IMR-90 (cell line): Measurements from ENCODE around the gene LIAS. TPM values are rescaled to one million over a fixed set of nuclear protein-coding genes. Genes with fewer than 3 reads are reported as not detected.
A peak's percentile ranks its signal among the peaks of the same experiment; 100 is the strongest.

Experiments
- ATAC-seq: fragments of 200-7000 bp; cut with Tn5 transposase; 2 replicates; pipeline ENCODE4 v1.9.1; 2020; ENCODE audit warnings: low read depth, mild to moderate bottlenecking, moderate library complexity
- BruUV-seq: library from RNA; stranded (reverse); fragments of 400-500 nt; replicated peaks from 2 replicates; lab custom pipeline; 2021; lab: Mats Ljungman, UMichigan
- CTCF ChIA-PET: fragments of 300-600 bp; formaldehyde crosslinking; extraction: SDS; loops from one replicate; lab custom pipeline; 2021; ENCODE audit warnings: antibody characterized with exemption; lab: Yijun Ruan, JAX
- POLR2A ChIA-PET: fragments of 300-600 bp; sonication (Branson Sonifier 250); formaldehyde crosslinking; loops from one replicate; lab custom pipeline; 2022; ENCODE audit warnings: antibody characterized with exemption; ENCODE audit not compliant: unreplicated experiment; lab: Charles Lee
- DNase-seq: peaks from one replicate; pipeline ENCODE4 v3.0.0; 2013
- H2AFZ ChIP-seq: replicated peaks from 2 replicates; pipeline ENCODE3; 2013; ENCODE audit warnings: low read length, mild to moderate bottlenecking; ENCODE audit not compliant: poor library complexity
- H2AK5ac ChIP-seq: 2 replicates; pipeline ENCODE4 v1.6.1; 2013; ENCODE audit warnings: low read depth, low read length, inconsistent platforms
- H2AK9ac ChIP-seq: replicated peaks from 2 replicates; pipeline ENCODE3; 2013; ENCODE audit warnings: mild to moderate bottlenecking, low read depth, low read length, moderate library complexity; ENCODE audit not compliant: poor library complexity
- H2BK120ac ChIP-seq: 2 replicates; pipeline ENCODE4 v1.6.1; 2013; ENCODE audit warnings: low read depth, low read length, inconsistent platforms
- H2BK15ac ChIP-seq: 3 replicates; pipeline ENCODE4 v1.6.1; 2013; ENCODE audit warnings: low read depth, low read length, inconsistent platforms
- H2BK20ac ChIP-seq: 2 replicates; pipeline ENCODE4 v1.6.1; 2013; ENCODE audit warnings: low read depth, mild to moderate bottlenecking, inconsistent platforms, low read length, moderate library complexity
- H2BK5ac ChIP-seq: 2 replicates; pipeline ENCODE4 v1.6.1; 2013; ENCODE audit warnings: mild to moderate bottlenecking, low read depth, low read length, inconsistent platforms; ENCODE audit not compliant: poor library complexity, severe bottlenecking
- H3K14ac ChIP-seq: replicated peaks from 2 replicates; pipeline ENCODE4 v1.6.1; 2013; ENCODE audit warnings: low read depth, low read length, inconsistent platforms
- H3K18ac ChIP-seq: 2 replicates; pipeline ENCODE4 v1.6.1; 2013; ENCODE audit warnings: low read depth, low read length, control low read depth
- H3K23ac ChIP-seq: 2 replicates; pipeline ENCODE4 v1.6.1; 2013; ENCODE audit warnings: low read depth, low read length, inconsistent platforms
- H3K27ac ChIP-seq: 2 replicates; pipeline ENCODE4 v1.5.1; 2013; ENCODE audit warnings: mild to moderate bottlenecking, control low read depth, low read length; ENCODE audit not compliant: insufficient read depth
- H3K27me3 ChIP-seq: 2 replicates; pipeline ENCODE4 v1.6.1; 2013; ENCODE audit warnings: low read length; ENCODE audit not compliant: control insufficient read depth, insufficient read depth
- H3K36me3 ChIP-seq: 2 replicates; pipeline ENCODE4 v1.6.1; 2013; ENCODE audit warnings: low read length, mixed read lengths; ENCODE audit not compliant: control insufficient read depth, insufficient read depth
- H3K4ac ChIP-seq: 2 replicates; pipeline ENCODE4 v1.6.1; 2013; ENCODE audit warnings: low read depth, low read length, inconsistent platforms
- H3K4me1 ChIP-seq: 2 replicates; pipeline ENCODE4 v1.6.1; 2013; ENCODE audit warnings: low read length, mixed read lengths; ENCODE audit not compliant: control insufficient read depth, insufficient read depth
- H3K4me2 ChIP-seq: 2 replicates; pipeline ENCODE4 v1.6.1; 2013; ENCODE audit warnings: low read depth, mild to moderate bottlenecking, control low read depth, low read length, moderate library complexity
- H3K4me3 ChIP-seq: 2 replicates; pipeline ENCODE4 v1.5.1; 2013; ENCODE audit warnings: low read depth, mild to moderate bottlenecking, control low read depth, low read length, moderate library complexity; ENCODE audit not compliant: insufficient read depth
- H3K56ac ChIP-seq: 2 replicates; pipeline ENCODE4 v1.6.1; 2013; ENCODE audit warnings: low read length, inconsistent platforms; ENCODE audit not compliant: insufficient read depth; ENCODE audit errors: extremely low read depth
- H3K79me1 ChIP-seq, 2 experiments: 2 replicates each; pipeline ENCODE4 v1.6.1; 2013; ENCODE audit warnings: low read length in 2 of 2, inconsistent platforms in 1 of 2, low read depth in 1 of 2
- H3K9ac ChIP-seq: 2 replicates; pipeline ENCODE4 v1.6.1; 2013; ENCODE audit warnings: low read depth, low read length, control low read depth
- H3K9me1 ChIP-seq: 2 replicates; pipeline ENCODE4 v1.6.1; 2013; ENCODE audit warnings: low read length, inconsistent platforms; ENCODE audit not compliant: insufficient read depth
- H3K9me3 ChIP-seq: 2 replicates; pipeline ENCODE4 v1.6.1; 2013; ENCODE audit warnings: low read length; ENCODE audit not compliant: control insufficient read depth, insufficient read depth
- H4K20me1 ChIP-seq: 2 replicates; pipeline ENCODE4 v1.6.1; 2013; ENCODE audit warnings: low read length, inconsistent platforms; ENCODE audit not compliant: insufficient read depth
- H4K5ac ChIP-seq: 2 replicates; pipeline ENCODE4 v1.6.1; 2013; ENCODE audit warnings: mild to moderate bottlenecking, low read depth, low read length, control low read depth
- H4K8ac ChIP-seq, 2 experiments: 2 replicates each; pipeline ENCODE4 v1.6.1; 2013; ENCODE audit warnings: low read depth in 2 of 2, low read length in 2 of 2, control low read depth in 1 of 2, inconsistent platforms in 1 of 2
- H4K91ac ChIP-seq: 2 replicates; pipeline ENCODE4 v1.6.1; 2013; ENCODE audit warnings: low read depth, low read length, inconsistent platforms; ENCODE audit not compliant: insufficient read depth
- BHLHE40 ChIP-seq: fragments of 150-350 bp; IDR thresholded peaks from 2 replicates; pipeline ENCODE4 v1.6.1; 2016; ENCODE audit warnings: mild to moderate bottlenecking, low read depth, low read length
- CEBPB ChIP-seq: IDR thresholded peaks from 2 replicates; pipeline ENCODE4 v1.6.1; 2012; ENCODE audit warnings: low read depth, low read length, improper control_type of control experiment
- CHD1 ChIP-seq: IDR thresholded peaks from 2 replicates; pipeline ENCODE4 v1.6.1; 2012; ENCODE audit warnings: low read depth, low read length, improper control_type of control experiment
- CTCF ChIP-seq: conservative IDR thresholded peaks from 2 replicates; pipeline ENCODE4 v1.5.1; 2012; ENCODE audit warnings: mild to moderate bottlenecking, low read depth, low read length, improper control_type of control experiment
- ELK1 ChIP-seq: fragments of 150-350 bp; IDR thresholded peaks from 2 replicates; pipeline ENCODE4 v1.6.1; 2016; ENCODE audit warnings: low read depth, mild to moderate bottlenecking, low read length, moderate library complexity, borderline replicate concordance
- MAFK ChIP-seq: IDR thresholded peaks from 2 replicates; pipeline ENCODE4 v1.6.1; 2012; ENCODE audit warnings: low read depth, low read length, improper control_type of control experiment
- MAZ ChIP-seq: IDR thresholded peaks from 2 replicates; pipeline ENCODE4 v1.6.1; 2012; ENCODE audit warnings: low read depth, mild to moderate bottlenecking, low read length, improper control_type of control experiment, moderate library complexity, borderline replicate concordance
- MXI1 ChIP-seq: IDR thresholded peaks from 2 replicates; pipeline ENCODE4 v1.6.1; 2012; ENCODE audit warnings: low read depth, mild to moderate bottlenecking, low read length, moderate library complexity, borderline replicate concordance
- NFE2L2 ChIP-seq: fragments of 150-350 bp; IDR thresholded peaks from 2 replicates; pipeline ENCODE4 v1.6.1; 2016; ENCODE audit warnings: low read depth, mild to moderate bottlenecking, low read length
- POLR2A ChIP-seq: IDR thresholded peaks from 2 replicates; pipeline ENCODE4 v1.6.1; 2012; ENCODE audit warnings: mild to moderate bottlenecking, low read depth, low read length
- RAD21 ChIP-seq: IDR thresholded peaks from 2 replicates; pipeline ENCODE4 v1.6.1; 2012; ENCODE audit warnings: low read length, improper control_type of control experiment
- RCOR1 ChIP-seq: IDR thresholded peaks from 2 replicates; pipeline ENCODE4 v1.6.1; 2012; ENCODE audit warnings: mild to moderate bottlenecking, low read length, improper control_type of control experiment; ENCODE audit not compliant: insufficient replicate concordance
- RFX5 ChIP-seq: IDR thresholded peaks from 2 replicates; pipeline ENCODE4 v1.8.0; 2012; ENCODE audit warnings: low read depth, mild to moderate bottlenecking, low read length, moderate library complexity
- SMC3 ChIP-seq: fragments of 150-350 bp; IDR thresholded peaks from 2 replicates; pipeline ENCODE4 v1.6.1; 2016; ENCODE audit warnings: low read depth, mild to moderate bottlenecking, antibody characterized with exemption, low read length, moderate library complexity
- USF2 ChIP-seq: fragments of 150-350 bp; IDR thresholded peaks from 2 replicates; pipeline ENCODE4 v1.6.1; 2017; ENCODE audit warnings: mild to moderate bottlenecking, antibody characterized with exemption, low read length, low read depth
- WGBS, 2 experiments: methylation state at CpG; one replicate each; pipeline versions ENCODE4 v1.1.5 to v1.1.7; 2013; ENCODE audit warnings: missing lambda C conversion rate in 2 of 2; ENCODE audit not compliant: insufficient read length in 1 of 2; ENCODE audit errors: extremely low coverage in 2 of 2; 5-methylcytosine and 5-hydroxymethylcytosine counted together
- dilution Hi-C: fragments of 300-500 bp; cut with HindIII; formaldehyde crosslinking; loops from one replicate; pipeline ENCODE4 v1.14.3; 2018; ENCODE audit warnings: low sequenced_read_pairs; ENCODE audit not compliant: unreplicated experiment
- in situ Hi-C: fragments of 300-500 bp; cut with MboI; formaldehyde crosslinking; loops from 3 replicates; pipeline ENCODE4 v1.14.3; 2019; ENCODE audit warnings: low sequenced_read_pairs, inconsistent platforms, mixed read lengths
- intact Hi-C: fragments of 100-400 bp; cut with micrococcal nuclease; formaldehyde crosslinking; loops from 2 replicates; pipeline ENCODE4 v1.10.0; 2022
- polyA plus RNA-seq, 3 experiments: library from polyadenylated mRNA; depleted of rRNA; stranded (reverse); fragments of >200 nt; gene quantifications; 2 replicates each; pipeline ENCODE4 v1.2.3, GENCODE V29; 2012; ENCODE audit warnings: low replicate concordance in 1 of 3
- total RNA-seq: library from RNA; depleted of rRNA; stranded (reverse); fragments of >200 nt; gene quantifications from 2 replicates; pipeline ENCODE4 v1.2.3, GENCODE V29; 2012

Gene LIAS
- total and polyA plus RNA-seq, 2 of the 4 experiments (the other 2 are of a cell fraction), result 3.2 to 7.8 TPM

- CTCF ChIA-PET, result interaction anchor here (0.7 kb wide), 1 partner anchor 361 kb away, joined by 3 read pairs; no protein-coding TSS in a partner anchor
- WGBS, 2 experiments, result no CpG with 5 or more reads among the region's 4 CpGs
- no peak overlapping the region for H3K4me2 ChIP-seq
- TF ChIP-seq RAD21 (no peak), POLR2A (no peak), MAZ (no peak), RFX5 (no peak), USF2 (no peak), SMC3 (no peak), BHLHE40 (no peak), CEBPB (no peak), MAFK (no peak), ELK1 (no peak), RCOR1 (no peak), CTCF (no peak), CHD1 (no peak), MXI1 (no peak), NFE2L2 (no peak)
Observed at GRCh38 chr4:39495446-39496213, 36.8 kb downstream of the LIAS start.

More at GRCh38 chr4:39495446-39496213, 36.8 kb downstream of the LIAS start:
- H3K18ac ChIP-seq, result no peak overlapping the region
- in situ Hi-C loops (no loop called here), intact Hi-C loops (no loop called here), dilution Hi-C loops (no loop called here)
- no peak overlapping the region for H2AFZ ChIP-seq
- no peak overlapping the region for H2BK20ac ChIP-seq
- H3K9ac ChIP-seq, result no peak overlapping the region
- DNase-seq (peak; percentile 10), ATAC-seq (0 out of 2 replicates have a peak, but pooled peaks have one; percentile 21)
- no peak overlapping the region for H3K27ac ChIP-seq
- H3K4me3 ChIP-seq, result no peak overlapping the region
- H3K4ac ChIP-seq, result no peak overlapping the region
- no TSS peak for BruUV-seq
- no peak overlapping the region for H4K91ac ChIP-seq
- no peak overlapping the region for H3K56ac ChIP-seq
- no peak overlapping the region for H2BK15ac ChIP-seq
- H4K20me1 ChIP-seq, result no peaks in the 10 kb centered on the region
- no peak overlapping the region for H4K5ac ChIP-seq
- 0 out of 2 replicates have a peak, but pooled peaks cover 2% of the 10 kb centered on the region for H3K4me1 ChIP-seq
- H3K14ac ChIP-seq, result no peak overlapping the region
- H4K8ac ChIP-seq, result no peak overlapping the region
- H3K79me1 ChIP-seq, result peaks cover 0 to 4% of the 10 kb centered on the region in 2 experiments; a peak in 2 of 4 replicates
- no peak overlapping the region for H3K23ac ChIP-seq
- no peaks in the 10 kb centered on the region for H3K27me3 ChIP-seq
- no peak overlapping the region for H2BK120ac ChIP-seq
- no peak overlapping the region for H2BK5ac ChIP-seq
- no peaks in the 10 kb centered on the region for H3K9me1 ChIP-seq
- peaks cover 5% of the 10 kb centered on the region for H3K36me3 ChIP-seq
- no peak overlapping the region for H2AK9ac ChIP-seq
- no peak overlapping the region for H2AK5ac ChIP-seq
- POLR2A ChIA-PET, result no interaction called here
- H3K9me3 ChIP-seq, result no peaks in the 10 kb centered on the region
